GM12874 (cell line): ENCODE results near the gene TMEM161A.

Experiments used
- CTCF ChIP-seq: IDR thresholded peaks from 2 replicates; pipeline ENCODE4 v1.5.1; 2011; ENCODE audit warnings: low read depth, mild to moderate bottlenecking, control low read depth, low read length, moderate library complexity; ENCODE audit not compliant: insufficient read depth

The TMEM161A gene

GRCh38 chr19:19077103-19077502 is 61.2 kb downstream of the TMEM161A start:
- TF ChIP-seq CTCF, result no peak

- TF ChIP-seq CTCF, result no peak
Observed at GRCh38 chr19:19076476-19076875, 61.8 kb downstream of the TMEM161A start.

- no peak for TF ChIP-seq CTCF
Observed at GRCh38 chr19:19075126-19075525, 63.2 kb downstream of the TMEM161A start.

GRCh38 chr19:19074196-19074882 is 63.9 kb downstream of the TMEM161A start:
- TF ChIP-seq CTCF, result no peak

GRCh38 chr19:19071897-19072296 is 66.4 kb downstream of the TMEM161A start:
- TF ChIP-seq CTCF, result no peak
